H9 (cell line): ENCODE results near the gene NUAK2. TPM values are rescaled to one million over a fixed set of nuclear protein-coding genes. Genes with fewer than 3 reads are reported as not detected.

ENCODE experiments used
- DNase-seq: peaks from one replicate; pipeline ENCODE4 v3.0.0-alpha.2; 2017
- H2AFZ ChIP-seq: one replicate; pipeline ENCODE4 v1.6.1; 2013; ENCODE audit warnings: mild to moderate bottlenecking, low read length, control low read depth, moderate library complexity
- H2AK5ac ChIP-seq: 2 replicates; pipeline ENCODE4 v1.6.1; 2013; ENCODE audit warnings: low read length, control low read depth, mixed read lengths; ENCODE audit not compliant: insufficient read length
- H2BK120ac ChIP-seq: one replicate; pipeline ENCODE4 v1.6.1; 2013; ENCODE audit warnings: low read depth, mild to moderate bottlenecking, low read length, control low read depth, inconsistent platforms; ENCODE audit not compliant: poor library complexity, severe bottlenecking
- H2BK12ac ChIP-seq: 2 replicates; pipeline ENCODE4 v1.6.1; 2013; ENCODE audit warnings: low read length, control low read depth, mixed read lengths, low read depth; ENCODE audit not compliant: insufficient read length
- H2BK15ac ChIP-seq: 2 replicates; pipeline ENCODE4 v1.6.1; 2013; ENCODE audit warnings: low read depth, low read length, control low read depth
- H2BK20ac ChIP-seq: one replicate; pipeline ENCODE4 v1.6.1; 2013; ENCODE audit warnings: low read depth, mild to moderate bottlenecking, low read length, control low read depth, inconsistent platforms; ENCODE audit not compliant: poor library complexity, severe bottlenecking
- H2BK5ac ChIP-seq: 2 replicates; pipeline ENCODE4 v1.6.1; 2013; ENCODE audit warnings: low read length, control low read depth, mixed read lengths; ENCODE audit not compliant: insufficient read length
- H3K14ac ChIP-seq: 2 replicates; pipeline ENCODE4 v1.6.1; 2013; ENCODE audit warnings: low read length, control low read depth; ENCODE audit not compliant: insufficient read depth
- H3K18ac ChIP-seq: 2 replicates; pipeline ENCODE4 v1.6.1; 2013; ENCODE audit warnings: low read depth, mild to moderate bottlenecking, mixed read lengths, low read length, control low read depth; ENCODE audit not compliant: insufficient read length
- H3K23ac ChIP-seq: 2 replicates; pipeline ENCODE4 v1.6.1; 2013; ENCODE audit warnings: low read length, control low read depth, mixed read lengths, low read depth; ENCODE audit not compliant: insufficient read length
- H3K23me2 ChIP-seq: 2 replicates; pipeline ENCODE4 v1.6.1; 2013; ENCODE audit warnings: low read depth, mild to moderate bottlenecking, mixed read lengths, low read length, control low read depth; ENCODE audit not compliant: insufficient read length, poor library complexity, severe bottlenecking
- H3K27ac ChIP-seq: 2 replicates; pipeline ENCODE4 v1.5.1; 2013; ENCODE audit warnings: low read length, control low read depth, mixed read lengths, low read depth; ENCODE audit not compliant: insufficient read length
- H3K27me3 ChIP-seq: 2 replicates; pipeline ENCODE4 v1.6.1; 2013; ENCODE audit warnings: low read length, control low read depth, inconsistent platforms; ENCODE audit not compliant: insufficient read depth
- H3K4ac ChIP-seq: 2 replicates; pipeline ENCODE4 v1.6.1; 2013; ENCODE audit warnings: low read depth, mild to moderate bottlenecking, control low read depth, inconsistent platforms, low read length, moderate library complexity
- H3K4me1 ChIP-seq: 2 replicates; pipeline ENCODE4 v1.6.1; 2013; ENCODE audit warnings: low read length, control low read depth, inconsistent platforms; ENCODE audit not compliant: insufficient read depth
- H3K4me2 ChIP-seq: 2 replicates; pipeline ENCODE4 v1.6.1; 2013; ENCODE audit warnings: low read length, control low read depth, mixed read lengths; ENCODE audit not compliant: insufficient read length, insufficient read depth
- H3K56ac ChIP-seq: 2 replicates; pipeline ENCODE4 v1.6.1; 2013; ENCODE audit warnings: low read depth, mild to moderate bottlenecking, mixed read lengths, low read length, control low read depth; ENCODE audit not compliant: insufficient read length
- H3K79me1 ChIP-seq: 2 replicates; pipeline ENCODE4 v1.6.1; 2013; ENCODE audit warnings: low read depth, mild to moderate bottlenecking, moderate library complexity, low read length, control low read depth, inconsistent platforms; ENCODE audit not compliant: insufficient read depth, poor library complexity, severe bottlenecking
- H3K79me2 ChIP-seq: 2 replicates; pipeline ENCODE4 v1.6.1; 2013; ENCODE audit warnings: low read length, control low read depth, inconsistent platforms; ENCODE audit not compliant: insufficient read depth
- H3K9ac ChIP-seq: 2 replicates; pipeline ENCODE4 v1.6.1; 2013; ENCODE audit warnings: low read length, control low read depth, mixed read lengths; ENCODE audit not compliant: insufficient read length; ENCODE audit errors: extremely low read depth
- H3K9me3 ChIP-seq: one replicate; pipeline ENCODE4 v1.6.1; 2013; ENCODE audit warnings: low read depth, low read length, inconsistent platforms; ENCODE audit not compliant: control insufficient read depth
- H3T11ph ChIP-seq: one replicate; pipeline ENCODE4 v1.6.1; 2013; ENCODE audit warnings: mild to moderate bottlenecking, low read length, control low read depth, inconsistent platforms
- H4K20me1 ChIP-seq: one replicate; pipeline ENCODE4 v1.6.1; 2013; ENCODE audit not compliant: control insufficient read depth, insufficient read length, insufficient read depth
- H4K5ac ChIP-seq: 2 replicates; pipeline ENCODE4 v1.6.1; 2013; ENCODE audit warnings: low read depth, mild to moderate bottlenecking, mixed read lengths, low read length, control low read depth; ENCODE audit not compliant: insufficient read length
- H4K8ac ChIP-seq: replicated peaks from 2 replicates; pipeline ENCODE4 v1.6.1; 2013; ENCODE audit warnings: low read length, control low read depth, mixed read lengths, low read depth; ENCODE audit not compliant: insufficient read length
- H4K91ac ChIP-seq: 2 replicates; pipeline ENCODE4 v1.6.1; 2013; ENCODE audit warnings: low read depth, mild to moderate bottlenecking, moderate library complexity, mixed read lengths, low read length, control low read depth; ENCODE audit not compliant: insufficient read length
- H3K27ac Mint-ChIP-seq, 3 experiments: 2 replicates in 2 of 3; 3 replicates in 1 of 3; pipeline ENCODE4 v1.8.0; 2020 to 2021; ENCODE audit warnings: mixed read lengths in 3 of 3, mild to moderate bottlenecking in 1 of 3, moderate library complexity in 1 of 3
- H3K27me3 Mint-ChIP-seq: 2 replicates; pipeline ENCODE4 v1.8.0; 2021; ENCODE audit warnings: low read depth, mild to moderate bottlenecking, moderate library complexity, mixed read lengths
- H3K36me3 Mint-ChIP-seq, 3 experiments: 2 replicates in 2 of 3; 3 replicates in 1 of 3; pipeline ENCODE4 v1.8.0; 2020 to 2021; ENCODE audit warnings: low read depth in 3 of 3, mixed read lengths in 3 of 3; ENCODE audit not compliant: insufficient read depth in 1 of 3
- H3K4me1 Mint-ChIP-seq, 2 experiments: 2 replicates each; pipeline ENCODE4 v1.8.0; 2020; ENCODE audit warnings: mixed read lengths in 2 of 2
- H3K4me3 Mint-ChIP-seq, 2 experiments: 2 replicates in 1 of 2; 3 replicates in 1 of 2; pipeline ENCODE4 v1.8.0; 2020 to 2021; ENCODE audit warnings: mild to moderate bottlenecking in 2 of 2, mixed read lengths in 2 of 2, moderate library complexity in 1 of 2
- H3K9me3 Mint-ChIP-seq, 2 experiments: 2 replicates in 1 of 2; 3 replicates in 1 of 2; pipeline ENCODE4 v1.8.0; 2020; ENCODE audit warnings: mild to moderate bottlenecking in 2 of 2, mixed read lengths in 2 of 2, moderate library complexity in 1 of 2
- WGBS: extraction: QIAGEN DNeasy Blood & Tissue Kit; methylation state at CpG from one replicate; pipeline ENCODE4 v1.1.7; 2013; ENCODE audit warnings: missing lambda C conversion rate, low lambda C conversion rate, mixed read lengths; ENCODE audit not compliant: insufficient read length; ENCODE audit errors: extremely low coverage; 5-methylcytosine and 5-hydroxymethylcytosine counted together
- total RNA-seq: library from RNA; stranded (reverse); gene quantifications from 2 replicates; pipeline ENCODE4 v1.2.1, GENCODE V29; 2021
- TF ChIP-seq, protein P1 (sequence below): fragments of 200-600 bp; sonication (generic); conservative IDR thresholded peaks from 3 replicates; pipeline ENCODE4 v1.8.0; 2021; ENCODE audit warnings: antibody characterized with exemption, mild to moderate bottlenecking

The NUAK2 gene
- total RNA-seq, 1 experiment from 2014 or later: 15.4 TPM

DNA sequence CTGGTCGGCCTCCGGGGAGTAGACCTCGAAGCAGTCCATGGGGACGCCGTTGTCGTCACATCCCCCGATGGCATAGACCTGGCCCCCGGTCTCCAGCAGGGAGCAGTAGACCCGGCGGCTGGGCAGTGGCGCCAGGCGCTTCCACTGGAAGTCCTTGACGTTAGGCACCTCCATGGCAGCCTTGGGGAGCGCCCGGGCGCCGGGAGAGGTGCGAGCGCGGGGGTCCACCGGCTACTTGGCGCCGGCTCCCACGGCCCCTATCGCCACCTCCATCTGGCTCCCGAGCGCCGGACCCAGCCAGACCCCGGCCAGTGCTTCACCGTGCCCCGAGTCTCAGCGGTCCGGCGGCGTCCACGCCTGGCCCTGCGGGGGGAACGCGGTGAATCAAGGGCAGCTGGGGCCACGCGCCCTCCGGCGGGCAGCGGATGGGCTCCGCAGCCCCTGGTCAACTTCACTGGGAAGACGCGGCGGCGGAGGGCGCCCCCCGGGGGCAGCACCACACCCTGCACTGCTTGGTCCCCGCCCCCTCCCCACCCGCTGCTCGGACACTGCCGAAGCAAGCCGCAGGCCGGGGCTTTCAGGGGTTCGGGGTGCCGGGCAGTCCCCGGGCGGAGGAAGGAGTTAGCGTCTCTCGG, 22.0 kb upstream of the NUAK2 start:
- H4K5ac ChIP-seq: no peak overlapping the region
- DNase-seq: peak; percentile 74
- peak overlapping the region; percentile 72 for H3K4me2 ChIP-seq
- H2BK15ac ChIP-seq: no peak overlapping the region
- H2BK120ac ChIP-seq: no peak overlapping the region
- no peak overlapping the region for H3K4ac ChIP-seq
- no peaks in the 10 kb centered on the region for H4K20me1 ChIP-seq
- no peak overlapping the region for H3T11ph ChIP-seq
- no peak overlapping the region for H3K56ac ChIP-seq
- no peaks in the 10 kb centered on the region for H3K79me2 ChIP-seq
- no peak overlapping the region for H3K9ac ChIP-seq
- H2BK12ac ChIP-seq: no peak overlapping the region
- H3K4me1 Mint-ChIP-seq: peaks cover 36% of the 10 kb centered on the region in 2 experiments
- peak overlapping the region; percentile 60 to 79 for H3K4me3 Mint-ChIP-seq
- H3K27ac Mint-ChIP-seq: no peak overlapping the region
- no peak overlapping the region for H4K91ac ChIP-seq
- no peaks in the 10 kb centered on the region for H3K9me3 ChIP-seq
- H3K27me3 Mint-ChIP-seq: peaks cover 72% of the 10 kb centered on the region
- H2AK5ac ChIP-seq: no peak overlapping the region
- H4K8ac ChIP-seq: no peak overlapping the region
- H2AFZ ChIP-seq: no peak overlapping the region
- peaks cover 12% of the 10 kb centered on the region; the same call in 1 of the 2 replicates for H3K27me3 ChIP-seq
- no peak overlapping the region for H3K23ac ChIP-seq
- H3K9me3 Mint-ChIP-seq: no peaks in the 10 kb centered on the region
- H3K4me1 ChIP-seq: peaks cover 2% of the 10 kb centered on the region; the same call in 1 of the 2 replicates
- no peak overlapping the region for H3K27ac ChIP-seq
- H3K14ac ChIP-seq: no peak overlapping the region; the same call in 1 of the 2 replicates
- H3K18ac ChIP-seq: no peak overlapping the region
- H3K79me1 ChIP-seq: no peaks in the 10 kb centered on the region
- H3K36me3 Mint-ChIP-seq: peaks cover 0 to 2% (median 0%) of the 10 kb centered on the region in 3 experiments; a peak in 2 of 7 replicates
- WGBS: no CpG with 5 or more reads among the region's 63 CpGs
- no peak overlapping the region for H2BK20ac ChIP-seq
- no peak overlapping the region for H2BK5ac ChIP-seq
- TF ChIP-seq, protein P1, sequence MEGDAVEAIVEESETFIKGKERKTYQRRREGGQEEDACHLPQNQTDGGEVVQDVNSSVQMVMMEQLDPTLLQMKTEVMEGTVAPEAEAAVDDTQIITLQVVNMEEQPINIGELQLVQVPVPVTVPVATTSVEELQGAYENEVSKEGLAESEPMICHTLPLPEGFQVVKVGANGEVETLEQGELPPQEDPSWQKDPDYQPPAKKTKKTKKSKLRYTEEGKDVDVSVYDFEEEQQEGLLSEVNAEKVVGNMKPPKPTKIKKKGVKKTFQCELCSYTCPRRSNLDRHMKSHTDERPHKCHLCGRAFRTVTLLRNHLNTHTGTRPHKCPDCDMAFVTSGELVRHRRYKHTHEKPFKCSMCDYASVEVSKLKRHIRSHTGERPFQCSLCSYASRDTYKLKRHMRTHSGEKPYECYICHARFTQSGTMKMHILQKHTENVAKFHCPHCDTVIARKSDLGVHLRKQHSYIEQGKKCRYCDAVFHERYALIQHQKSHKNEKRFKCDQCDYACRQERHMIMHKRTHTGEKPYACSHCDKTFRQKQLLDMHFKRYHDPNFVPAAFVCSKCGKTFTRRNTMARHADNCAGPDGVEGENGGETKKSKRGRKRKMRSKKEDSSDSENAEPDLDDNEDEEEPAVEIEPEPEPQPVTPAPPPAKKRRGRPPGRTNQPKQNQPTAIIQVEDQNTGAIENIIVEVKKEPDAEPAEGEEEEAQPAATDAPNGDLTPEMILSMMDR: peak; percentile 65
- H3K23me2 ChIP-seq: peaks cover 4% of the 10 kb centered on the region
